ENCODE results near the gene NCDN.
"Not testable (repeated sequence)": the region's sequence is repeated elsewhere in the genome, so short reads cannot be mapped to it uniquely, and the experiment has no call there.

The NCDN gene

DNA sequence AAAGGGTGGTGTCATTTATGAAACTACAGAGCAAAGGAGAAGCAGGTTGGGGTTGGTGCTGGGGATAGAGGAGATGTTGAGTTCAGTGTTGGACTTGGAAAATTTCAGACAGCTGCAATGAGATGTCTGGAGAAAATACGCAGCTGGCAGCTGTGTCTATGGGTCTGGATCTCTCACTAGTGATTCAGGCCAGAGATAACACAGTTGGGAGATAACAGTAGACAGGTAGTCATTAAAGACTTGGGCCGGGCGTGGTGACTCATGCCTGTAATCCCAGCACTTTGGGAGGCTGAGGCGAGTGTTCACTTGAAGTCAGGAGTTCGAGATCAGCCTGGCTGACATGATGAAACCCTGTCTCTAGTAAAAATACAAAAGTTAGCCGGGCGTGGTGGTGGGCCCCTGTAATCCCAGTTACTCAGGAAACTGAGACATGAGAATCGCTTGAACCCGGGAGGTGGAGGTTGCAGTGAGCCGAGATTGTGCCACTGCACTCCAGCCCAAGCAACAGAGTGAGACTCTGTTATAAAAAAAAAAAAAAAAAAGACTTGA lies 13.1 kb downstream of the NCDN start:
- DNase-seq (ENCODE audit: low spot score) = no peak

- no peak for DNase-seq (ENCODE audit: low spot score)
These were observed 13.7 kb downstream of the NCDN start for GRCh38 chr1:35571263-35571662.

GRCh38 chr1:35572296-35572695 lies 14.7 kb downstream of the NCDN start:
- DNase-seq (ENCODE audit: low spot score) = no peak

- no peak for DNase-seq (ENCODE audit: low spot score)
These were observed 15.9 kb downstream of the NCDN start, which contains the start of gene TFAP2E for GRCh38 chr1:35573198-35574124. TFAP2E (plus strand) TSS chr1:35573314; CDS start chr1:35573578, 264 bp downstream.

GRCh38 chr1:35574125-35574654 lies 16.6 kb downstream of the NCDN start:
- DNase-seq (ENCODE audit: low spot score) = no peak

DNA sequence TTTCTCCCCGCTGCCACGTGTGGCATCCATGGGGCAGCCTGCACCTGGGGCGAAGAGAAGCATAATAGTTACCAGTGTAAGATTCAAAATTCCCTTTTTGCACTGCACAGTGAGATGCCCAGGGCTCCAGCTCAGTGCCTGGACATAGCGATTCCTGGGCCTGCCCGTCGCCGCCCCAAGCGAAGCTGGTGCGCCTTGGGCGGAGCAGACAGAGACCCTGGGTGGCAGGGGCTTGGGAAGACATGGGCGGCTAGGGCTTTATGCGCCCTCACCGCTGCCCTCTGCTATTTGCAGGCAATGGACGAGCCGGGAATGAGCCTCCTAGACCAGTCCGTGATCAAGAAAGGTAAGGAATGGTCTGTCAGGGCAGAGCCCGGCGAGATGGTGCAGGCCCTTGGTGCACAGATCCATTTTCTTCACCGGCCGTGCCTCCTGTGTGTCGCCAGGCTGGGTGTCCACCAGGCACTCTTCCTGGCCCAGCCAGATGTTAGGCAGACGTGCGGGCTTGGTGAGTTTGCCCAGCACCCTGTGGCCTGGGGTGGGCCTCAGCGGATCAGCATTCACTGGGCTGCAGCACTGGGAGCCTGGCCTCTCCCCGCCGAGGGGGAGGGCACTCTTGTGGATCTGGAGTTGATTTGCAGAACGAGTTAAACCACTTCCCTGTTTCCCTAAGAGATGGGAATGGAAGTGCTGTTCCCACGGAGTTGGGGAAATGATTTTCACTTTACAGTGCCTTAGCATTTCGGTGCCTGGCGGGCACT lies 17.2 kb downstream of the NCDN start:
- DNase-seq (ENCODE audit: low spot score) = no peak

GRCh38 chr1:35575416-35575958 lies 17.9 kb downstream of the NCDN start:
- DNase-seq (ENCODE audit: low spot score) = no peak

GRCh38 chr1:35576061-35576765 lies 18.6 kb downstream of the NCDN start:
- DNase-seq (ENCODE audit: low spot score) = no peak

DNA sequence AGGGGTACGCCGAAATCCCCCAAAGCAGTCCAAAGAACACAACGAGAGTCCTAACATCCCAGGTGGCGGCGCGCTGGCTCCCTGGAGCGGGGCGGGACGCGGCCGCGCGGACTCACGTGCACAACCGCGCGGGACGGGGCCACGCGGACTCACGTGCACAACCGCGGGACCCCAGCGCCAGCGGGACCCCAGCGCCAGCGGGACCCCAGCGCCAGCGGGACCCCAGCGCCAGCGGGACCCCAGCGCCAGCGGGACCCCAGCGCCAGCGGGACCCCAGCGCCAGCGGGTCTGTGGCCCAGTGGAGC lies 19.1 kb downstream of the NCDN start:
- DNase-seq (ENCODE audit: low spot score) = not testable (repeated sequence)

DNA sequence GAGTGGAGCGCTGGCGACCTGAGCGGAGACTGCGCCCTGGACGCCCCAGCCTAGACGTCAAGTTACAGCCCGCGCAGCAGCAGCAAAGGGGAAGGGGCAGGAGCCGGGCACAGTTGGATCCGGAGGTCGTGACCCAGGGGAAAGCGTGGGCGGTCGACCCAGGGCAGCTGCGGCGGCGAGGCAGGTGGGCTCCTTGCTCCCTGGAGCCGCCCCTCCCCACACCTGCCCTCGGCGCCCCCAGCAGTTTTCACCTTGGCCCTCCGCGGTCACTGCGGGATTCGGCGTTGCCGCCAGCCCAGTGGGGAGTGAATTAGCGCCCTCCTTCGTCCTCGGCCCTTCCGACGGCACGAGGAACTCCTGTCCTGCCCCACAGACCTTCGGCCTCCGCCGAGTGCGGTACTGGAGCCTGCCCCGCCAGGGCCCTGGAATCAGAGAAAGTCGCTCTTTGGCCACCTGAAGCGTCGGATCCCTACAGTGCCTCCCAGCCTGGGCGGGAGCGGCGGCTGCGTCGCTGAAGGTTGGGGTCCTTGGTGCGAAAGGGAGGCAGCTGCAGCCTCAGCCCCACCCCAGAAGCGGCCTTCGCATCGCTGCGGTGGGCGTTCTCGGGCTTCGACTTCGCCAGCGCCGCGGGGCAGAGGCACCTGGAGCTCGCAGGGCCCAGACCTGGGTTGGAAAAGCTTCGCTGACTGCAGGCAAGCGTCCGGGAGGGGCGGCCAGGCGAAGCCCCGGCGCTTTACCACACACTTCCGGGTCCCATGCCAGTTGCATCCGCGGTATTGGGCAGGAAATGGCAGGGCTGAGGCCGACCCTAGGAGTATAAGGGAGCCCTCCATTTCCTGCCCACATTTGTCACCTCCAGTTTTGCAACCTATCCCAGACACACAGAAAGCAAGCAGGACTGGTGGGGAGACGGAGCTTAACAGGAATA lies 19.7 kb downstream of the NCDN start:
- DNase-seq (ENCODE audit: low spot score) = peak; percentile 72

- no peak for DNase-seq (ENCODE audit: low spot score)
These were observed 23.4 kb downstream of the NCDN start for GRCh38 chr1:35580949-35581388.

- not testable (repeated sequence) for DNase-seq (ENCODE audit: low spot score)
These were observed 24.0 kb downstream of the NCDN start for GRCh38 chr1:35581621-35582020.

GRCh38 chr1:35585281-35585680 lies 27.7 kb downstream of the NCDN start:
- no peak for DNase-seq (ENCODE audit: low spot score)

- not testable (repeated sequence) for DNase-seq (ENCODE audit: low spot score)
These were observed 28.2 kb downstream of the NCDN start for GRCh38 chr1:35585805-35586204.

DNA sequence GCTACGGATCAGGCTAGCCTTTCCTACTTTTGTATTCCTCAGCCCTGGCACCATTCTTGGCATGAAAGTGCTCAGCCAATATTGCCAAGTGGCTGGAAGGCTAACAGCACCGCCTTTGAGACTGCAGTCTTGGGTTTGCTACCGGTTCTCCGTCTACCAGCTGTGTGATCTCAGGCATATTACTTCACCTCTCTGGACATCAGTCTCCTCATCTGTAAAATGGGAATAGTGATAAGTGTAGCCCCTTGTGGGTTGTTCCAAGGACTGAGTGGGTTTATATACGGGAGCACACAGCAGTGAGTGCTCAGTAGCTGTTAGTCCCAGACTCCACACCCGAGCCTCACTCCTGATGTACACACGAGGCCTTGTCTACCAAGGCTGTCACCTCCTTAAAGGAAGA lies 29.2 kb downstream of the NCDN start:
- no peak for DNase-seq (ENCODE audit: low spot score)

- no peak for DNase-seq (ENCODE audit: low spot score)
These were observed 30.1 kb downstream of the NCDN start for GRCh38 chr1:35587736-35588135.

DNA sequence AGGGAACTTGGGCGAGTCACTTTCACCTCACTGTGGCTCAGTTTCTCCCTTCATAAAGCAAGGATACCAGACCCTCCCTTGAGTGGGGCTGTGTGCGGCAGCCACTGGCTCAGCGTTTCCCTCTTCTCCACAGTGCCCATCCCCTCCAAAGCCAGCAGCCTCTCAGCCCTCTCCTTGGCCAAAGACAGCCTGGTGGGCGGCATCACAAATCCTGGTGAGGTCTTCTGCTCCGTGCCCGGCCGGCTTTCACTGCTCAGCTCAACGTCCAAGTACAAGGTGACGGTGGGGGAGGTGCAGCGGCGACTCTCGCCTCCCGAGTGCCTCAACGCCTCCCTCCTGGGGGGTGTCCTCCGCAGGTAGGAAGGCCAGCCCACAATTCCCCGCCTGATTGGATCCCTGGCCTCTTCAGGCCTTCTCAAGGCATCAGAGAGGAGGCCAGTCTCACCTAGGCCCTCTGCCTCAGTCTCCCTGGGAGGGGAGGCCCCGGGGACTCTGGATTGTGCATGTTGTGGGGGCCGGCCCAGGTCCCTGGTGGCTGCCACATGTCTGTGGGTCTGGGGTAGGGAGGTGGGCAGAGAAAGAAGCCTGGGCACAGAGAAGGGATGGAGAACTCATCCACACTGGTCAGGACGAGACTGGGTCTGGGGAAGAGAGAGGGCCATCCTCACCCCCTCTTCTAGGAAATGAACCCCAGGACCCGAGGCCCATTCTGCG lies 30.8 kb downstream of the NCDN start:
- DNase-seq (ENCODE audit: low spot score) = no peak

DNA sequence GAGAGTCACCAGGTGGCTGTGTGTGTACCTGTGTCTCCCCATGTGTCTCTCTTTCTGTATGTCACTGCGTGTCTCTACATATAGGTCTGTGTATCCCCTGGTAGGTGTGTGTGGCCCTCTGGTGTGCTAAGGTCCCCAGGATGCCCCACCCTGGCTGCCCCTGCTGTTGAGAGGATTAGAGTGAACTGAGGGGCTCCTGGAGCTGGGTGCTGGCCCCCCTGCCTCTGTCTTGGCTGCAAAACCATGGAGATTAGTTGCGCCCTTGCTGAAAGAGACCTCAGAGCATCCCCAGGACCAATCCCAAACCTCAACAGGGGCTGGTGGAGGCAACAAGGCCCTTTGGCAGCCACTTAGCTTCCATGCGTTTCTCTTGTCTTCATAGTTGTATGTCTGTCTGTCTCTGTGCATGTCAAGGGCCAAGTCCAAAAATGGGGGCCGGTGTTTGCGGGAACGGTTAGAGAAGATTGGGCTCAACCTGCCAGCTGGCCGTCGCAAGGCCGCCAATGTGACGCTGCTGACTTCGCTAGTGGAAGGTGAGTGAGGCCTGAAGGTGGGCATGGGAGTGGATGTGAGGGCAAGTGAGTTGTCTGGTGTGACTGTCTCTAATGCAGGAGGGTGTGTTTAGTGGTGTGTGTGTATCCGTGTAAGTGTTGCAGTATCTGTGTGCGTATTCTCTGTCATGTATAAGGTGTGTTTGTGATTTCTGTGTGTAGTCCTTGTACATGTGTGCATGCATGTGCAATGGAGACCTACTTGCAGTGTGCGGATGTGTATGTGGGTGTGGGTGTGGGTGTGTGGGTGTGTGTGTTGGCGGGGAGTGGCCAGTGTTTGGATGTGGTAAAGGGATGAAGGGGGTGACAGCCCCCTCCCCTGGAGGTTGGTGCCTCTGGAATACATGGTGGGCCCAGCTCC lies 32.2 kb downstream of the NCDN start:
- no peak for DNase-seq (ENCODE audit: low spot score)

Data from activated CD4-positive, alpha-beta T cell treated with anti-CD3 and anti-CD28 coated beads, Interleukin-2, Interleukin-4, amounts not matched to agents 100 ng/mL and 50 ng/mL, durations not matched to agents 16 hours and 8 hours (primary cell).